Hematopoietic multipotent progenitor cell treated with erythropoietin and hydrocortisone succinate and interleukin-3 and kit ligand, for 6 days (in vitro differentiated cells): Measurements from ENCODE around the gene CLASP2.

Experiments used
- DNase-seq: peaks from one replicate; pipeline ENCODE4 v3.0.0-alpha.2; 2015

The CLASP2 gene

GRCh38 chr3:33629219-33629618, 88.8 kb downstream of the CLASP2 start:
- DNase-seq = no peak

GRCh38 chr3:33624756-33625155, 93.3 kb downstream of the CLASP2 start:
- no peak for DNase-seq

- DNase-seq = no peak
Measured at GRCh38 chr3:33613041-33613440, 105.0 kb downstream of the CLASP2 start.

GRCh38 chr3:33612607-33613006, 105.4 kb downstream of the CLASP2 start:
- DNase-seq = no peak

- DNase-seq = no peak
Measured at GRCh38 chr3:33602829-33603228, 115.2 kb downstream of the CLASP2 start.

GRCh38 chr3:33597257-33597689, 120.8 kb downstream of the CLASP2 start:
- DNase-seq = peak; percentile 26

GRCh38 chr3:33592999-33593398, 125.1 kb downstream of the CLASP2 start:
- DNase-seq = no peak

GRCh38 chr3:33590541-33590940, 127.5 kb downstream of the CLASP2 start:
- DNase-seq = no peak

GRCh38 chr3:33586402-33586801, 131.7 kb downstream of the CLASP2 start:
- DNase-seq = no peak

- no peak for DNase-seq
Measured at GRCh38 chr3:33582234-33582633, 135.8 kb downstream of the CLASP2 start.

GRCh38 chr3:33581666-33582065, 136.4 kb downstream of the CLASP2 start:
- DNase-seq = no peak

GRCh38 chr3:33579840-33580239, 138.2 kb downstream of the CLASP2 start:
- no peak for DNase-seq

- no peak for DNase-seq
Measured at GRCh38 chr3:33579178-33579510, 138.9 kb downstream of the CLASP2 start.

- DNase-seq = no peak
Measured at GRCh38 chr3:33578325-33579177, 139.5 kb downstream of the CLASP2 start.

- DNase-seq = no peak
Measured at GRCh38 chr3:33577588-33577987, 140.5 kb downstream of the CLASP2 start.

GRCh38 chr3:33577173-33577572, 140.9 kb downstream of the CLASP2 start:
- DNase-seq = no peak

- DNase-seq = peak; percentile 10
Measured at GRCh38 chr3:33575311-33575710, 142.7 kb downstream of the CLASP2 start.

GRCh38 chr3:33557829-33558228, 160.2 kb downstream of the CLASP2 start:
- DNase-seq = no peak

GRCh38 chr3:33557279-33557678, 160.8 kb downstream of the CLASP2 start:
- DNase-seq = no peak

GRCh38 chr3:33547101-33547500, 171.0 kb downstream of the CLASP2 start:
- no peak for DNase-seq

GRCh38 chr3:33544126-33544525, 173.9 kb downstream of the CLASP2 start:
- DNase-seq = no peak

GRCh38 chr3:33543601-33544000, 174.5 kb downstream of the CLASP2 start:
- no peak for DNase-seq

- no peak for DNase-seq
Measured at GRCh38 chr3:33541918-33542317, 176.1 kb downstream of the CLASP2 start.

- no peak for DNase-seq
Measured at GRCh38 chr3:33538678-33539339, 179.2 kb downstream of the CLASP2 start.

GRCh38 chr3:33537133-33537532, 180.9 kb downstream of the CLASP2 start:
- peak; percentile 78 for DNase-seq
